ENCODE results near the gene AK8.

AK8 gene

GRCh38 chr9:132733260-132733815 is 144.7 kb downstream of the AK8 start:
- no peaks in the 10 kb centered on the region for H3K79me2 ChIP-seq (ENCODE audit: insufficient read depth, low read length)
- H2AFZ ChIP-seq (ENCODE audit: low read depth, low read length, severe bottlenecking) = no peak overlapping the region
- no peaks in the 10 kb centered on the region for H3K27me3 ChIP-seq (ENCODE audit: low read length)
- no peak overlapping the region for H3K27ac ChIP-seq (ENCODE audit: low read depth, low read length)
- no peak overlapping the region for H3K4me2 ChIP-seq (ENCODE audit: low read depth, low read length, poor library complexity, severe bottlenecking)
- no peaks in the 10 kb centered on the region for H3K36me3 ChIP-seq (ENCODE audit: low read length)
- no peaks in the 10 kb centered on the region for H4K20me1 ChIP-seq (ENCODE audit: low read depth, low read length)
- H3K9me2 ChIP-seq (replicated peaks; ENCODE audit: insufficient read depth, low read length) = no peaks in the 10 kb centered on the region
- TF ChIP-seq, protein P1, sequence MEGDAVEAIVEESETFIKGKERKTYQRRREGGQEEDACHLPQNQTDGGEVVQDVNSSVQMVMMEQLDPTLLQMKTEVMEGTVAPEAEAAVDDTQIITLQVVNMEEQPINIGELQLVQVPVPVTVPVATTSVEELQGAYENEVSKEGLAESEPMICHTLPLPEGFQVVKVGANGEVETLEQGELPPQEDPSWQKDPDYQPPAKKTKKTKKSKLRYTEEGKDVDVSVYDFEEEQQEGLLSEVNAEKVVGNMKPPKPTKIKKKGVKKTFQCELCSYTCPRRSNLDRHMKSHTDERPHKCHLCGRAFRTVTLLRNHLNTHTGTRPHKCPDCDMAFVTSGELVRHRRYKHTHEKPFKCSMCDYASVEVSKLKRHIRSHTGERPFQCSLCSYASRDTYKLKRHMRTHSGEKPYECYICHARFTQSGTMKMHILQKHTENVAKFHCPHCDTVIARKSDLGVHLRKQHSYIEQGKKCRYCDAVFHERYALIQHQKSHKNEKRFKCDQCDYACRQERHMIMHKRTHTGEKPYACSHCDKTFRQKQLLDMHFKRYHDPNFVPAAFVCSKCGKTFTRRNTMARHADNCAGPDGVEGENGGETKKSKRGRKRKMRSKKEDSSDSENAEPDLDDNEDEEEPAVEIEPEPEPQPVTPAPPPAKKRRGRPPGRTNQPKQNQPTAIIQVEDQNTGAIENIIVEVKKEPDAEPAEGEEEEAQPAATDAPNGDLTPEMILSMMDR (IDR thresholded peaks at IDR 0.05; ENCODE audit: insufficient read depth, low read length, poor library complexity, severe bottlenecking) = no peak
- TF ChIP-seq EZH2phosphoT487 (conservative IDR thresholded peaks at IDR 0.05; ENCODE audit: low read length) = no peak
- H3F3A ChIP-seq (ENCODE audit: insufficient read depth) = no peaks in the 10 kb centered on the region
- H3K9ac ChIP-seq (ENCODE audit: low read length) = no peak overlapping the region
- H3K4me3 ChIP-seq (ENCODE audit: insufficient read depth, low read length, poor library complexity, severe bottlenecking) = no peak overlapping the region
- H3K9me3 ChIP-seq (ENCODE audit: insufficient read depth, low read length) = no peaks in the 10 kb centered on the region

DNA sequence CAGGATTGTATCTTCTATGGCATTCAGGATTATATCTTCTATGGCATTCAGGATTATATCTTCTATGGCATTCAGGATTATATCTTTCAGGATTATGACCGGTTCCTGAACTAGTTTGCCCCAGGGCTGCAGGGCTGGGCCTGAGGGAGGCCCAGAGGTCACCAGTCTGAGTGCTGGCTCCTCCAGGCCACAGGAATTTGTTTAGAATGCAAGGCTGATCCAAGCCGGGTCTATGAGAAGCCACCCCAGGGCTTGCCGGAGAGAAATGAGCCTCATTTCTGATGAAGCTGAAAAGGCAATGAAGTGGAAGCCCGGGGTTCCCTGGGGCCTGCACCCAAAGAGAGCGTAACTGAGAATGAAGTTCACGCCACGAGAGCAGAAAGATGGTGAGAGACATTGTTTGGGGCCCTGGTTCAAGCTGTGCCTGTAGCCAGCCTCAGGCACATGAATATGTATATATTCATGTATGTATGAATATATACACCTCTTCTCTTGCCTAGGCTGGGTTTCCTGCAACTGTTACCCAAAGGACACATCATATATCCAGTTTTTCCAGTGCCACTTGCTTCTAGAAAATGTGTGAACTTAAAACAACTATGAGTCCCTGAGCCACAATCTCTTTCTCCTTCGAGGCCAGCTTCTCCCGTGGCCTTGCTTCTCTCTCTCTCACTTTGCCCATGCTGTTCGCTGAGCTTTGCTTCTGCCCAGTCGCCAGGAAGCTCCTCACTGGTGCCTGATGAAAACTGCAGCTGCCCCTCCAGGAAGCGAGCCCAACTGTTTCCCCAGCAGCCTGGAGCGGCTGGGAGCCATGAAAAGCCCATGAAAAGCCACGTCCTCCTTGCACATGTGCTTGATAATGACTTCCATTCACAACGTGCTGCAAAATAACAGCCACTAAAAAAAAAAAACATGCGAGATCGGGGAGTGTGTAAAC is 145.5 kb downstream of the AK8 start:
- Histone ChIP-seq H3K36me3 (ENCODE audit: low read length) (no peaks in the 10 kb centered on the region), H3K9me2 (replicated peaks; ENCODE audit: insufficient read depth, low read length) (no peaks in the 10 kb centered on the region), H3K9ac (ENCODE audit: low read length) (no peak overlapping the region), H3K9me3 (ENCODE audit: insufficient read depth, low read length) (no peaks in the 10 kb centered on the region), H3K4me2 (ENCODE audit: low read depth, low read length, poor library complexity, severe bottlenecking) (no peak overlapping the region), H3K27ac (ENCODE audit: low read depth, low read length) (no peak overlapping the region), H2AFZ (ENCODE audit: low read depth, low read length, severe bottlenecking) (no peak overlapping the region), H3K4me3 (ENCODE audit: insufficient read depth, low read length, poor library complexity, severe bottlenecking) (no peak overlapping the region), H3K79me2 (ENCODE audit: insufficient read depth, low read length) (no peaks in the 10 kb centered on the region), H3F3A (ENCODE audit: insufficient read depth) (no peaks in the 10 kb centered on the region), H4K20me1 (ENCODE audit: low read depth, low read length) (no peaks in the 10 kb centered on the region), H3K27me3 (ENCODE audit: low read length) (no peaks in the 10 kb centered on the region)
- no peak for TF ChIP-seq EZH2phosphoT487 (conservative IDR thresholded peaks at IDR 0.05; ENCODE audit: low read length)
- TF ChIP-seq, protein P1 (IDR thresholded peaks at IDR 0.05; ENCODE audit: insufficient read depth, low read length, poor library complexity, severe bottlenecking) = no peak

DNA sequence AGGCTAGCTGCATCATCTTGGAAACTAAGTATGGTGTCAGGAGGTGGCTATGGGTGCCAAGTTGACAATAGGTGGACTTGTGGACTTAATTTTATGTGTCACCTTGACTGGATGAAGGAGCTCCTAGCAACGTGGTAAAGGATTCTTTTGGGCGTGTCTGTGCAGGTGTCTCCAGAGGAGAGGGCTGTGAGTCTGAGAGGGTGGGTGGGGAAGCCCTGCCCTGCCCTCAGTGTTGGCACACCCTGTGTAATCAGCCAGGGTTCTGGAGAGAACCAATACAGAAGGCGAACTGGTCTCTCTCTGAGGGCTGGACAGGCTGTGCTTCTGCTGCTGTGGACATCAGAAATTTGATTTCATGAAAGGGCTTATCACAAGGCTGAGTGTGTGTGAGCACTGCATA is 146.9 kb downstream of the AK8 start:
- H3K9me2 ChIP-seq (replicated peaks; ENCODE audit: insufficient read depth, low read length) = no peaks in the 10 kb centered on the region
- TF ChIP-seq, protein P1 (IDR thresholded peaks at IDR 0.05; ENCODE audit: insufficient read depth, low read length, poor library complexity, severe bottlenecking) = no peak
- no peak for TF ChIP-seq EZH2phosphoT487 (conservative IDR thresholded peaks at IDR 0.05; ENCODE audit: low read length)

More for the DNA sequence above, 146.9 kb downstream of the AK8 start:
- Histone ChIP-seq H3K9ac (ENCODE audit: low read length) (no peak overlapping the region), H3K9me3 (ENCODE audit: insufficient read depth, low read length) (no peaks in the 10 kb centered on the region), H3K27me3 (ENCODE audit: low read length) (no peaks in the 10 kb centered on the region), H3K4me2 (ENCODE audit: low read depth, low read length, poor library complexity, severe bottlenecking) (no peak overlapping the region), H3K4me3 (ENCODE audit: insufficient read depth, low read length, poor library complexity, severe bottlenecking) (no peak overlapping the region), H3K36me3 (ENCODE audit: low read length) (no peaks in the 10 kb centered on the region), H3K79me2 (ENCODE audit: insufficient read depth, low read length) (no peaks in the 10 kb centered on the region), H2AFZ (ENCODE audit: low read depth, low read length, severe bottlenecking) (no peak overlapping the region), H3F3A (ENCODE audit: insufficient read depth) (no peaks in the 10 kb centered on the region), H4K20me1 (ENCODE audit: low read depth, low read length) (no peaks in the 10 kb centered on the region), H3K27ac (ENCODE audit: low read depth, low read length) (no peak overlapping the region)
